Endothelial cell of umbilical vein (primary cell): ENCODE data around the gene TMEM61.

ENCODE experiments used
- CTCF ChIP-seq, 2 donors: IDR thresholded peaks; 1 replicate in 1 of 2; 2 replicates in 1 of 2; pipeline ENCODE4 v1.5.1; 2011; ENCODE audit warnings: low read length in 2 of 2, mild to moderate bottlenecking in 2 of 2, moderate library complexity in 2 of 2, control low read depth in 1 of 2, inconsistent platforms in 1 of 2, low read depth in 1 of 2; ENCODE audit not compliant: insufficient read depth in 1 of 2; ENCODE audit errors: extremely low read depth in 1 of 2
- EZH2 ChIP-seq: IDR thresholded peaks from 2 replicates; pipeline ENCODE4 v1.6.1; 2012; ENCODE audit warnings: borderline replicate concordance, low read depth, mild to moderate bottlenecking, moderate library complexity, low read length, inconsistent platforms; ENCODE audit not compliant: severe bottlenecking
- FOS ChIP-seq: IDR thresholded peaks from 2 replicates; pipeline ENCODE4 v1.6.1; 2011; ENCODE audit warnings: mild to moderate bottlenecking, low read length, moderate library complexity, borderline replicate concordance; ENCODE audit not compliant: insufficient read depth
- GATA2 ChIP-seq: IDR thresholded peaks from 2 replicates; pipeline ENCODE4 v1.7.0; 2011; ENCODE audit warnings: low read depth, mild to moderate bottlenecking, moderate library complexity, mixed read lengths, low read length; ENCODE audit not compliant: insufficient read length, insufficient read depth
- JUN ChIP-seq: IDR thresholded peaks from 2 replicates; pipeline ENCODE4 v1.6.1; 2011; ENCODE audit warnings: borderline replicate concordance, low read depth; ENCODE audit not compliant: insufficient read length, insufficient read depth
- MAX ChIP-seq: IDR thresholded peaks from 2 replicates; pipeline ENCODE4 v1.6.1; 2011; ENCODE audit not compliant: insufficient read depth, insufficient read length
- MYC ChIP-seq: IDR thresholded peaks from one replicate; pipeline ENCODE4 v1.6.1; 2011; ENCODE audit warnings: mild to moderate bottlenecking, low read depth, low read length
- POLR2A ChIP-seq: IDR thresholded peaks from 2 replicates; pipeline ENCODE4 v1.6.1; 2012; ENCODE audit warnings: low read depth, mild to moderate bottlenecking, control low read depth, low read length
- POLR2AphosphoS5 ChIP-seq: IDR thresholded peaks from 2 replicates; pipeline ENCODE4 v1.6.1; 2012; ENCODE audit warnings: low read depth, mild to moderate bottlenecking, control low read depth, low read length, moderate library complexity; ENCODE audit not compliant: insufficient read depth

- TF ChIP-seq CTCF (IDR thresholded peaks at IDR 0.05; ENCODE audit: extremely low read depth in 1 of 2, insufficient read depth in 1 of 2, low read depth in 1 of 2, low read length in 2 of 2) (no peak), POLR2AphosphoS5 (no peak), POLR2A (no peak), MAX (no peak), JUN (peak; percentile 44), MYC (no peak), EZH2 (no peak), GATA2 (no peak), FOS (peak; percentile 80)
Measured at GRCh38 chr1:54971317-54971791, 9.1 kb upstream of the TMEM61 start.
